ENCODE results near the gene ZSWIM6. TPM values are rescaled to one million over a fixed set of nuclear protein-coding genes. Genes with fewer than 3 reads are reported as not detected.

ZSWIM6 gene
- total RNA-seq, 2 experiments from 2014 or later, result 0.06 to 0.17 TPM

- CTCF ChIA-PET (ENCODE audit: unreplicated experiment), result no interaction called here
These were observed 46.5 kb upstream of the ZSWIM6 start for GRCh38 chr5:61285531-61285930.

GRCh38 chr5:61286446-61287132 lies 45.5 kb upstream of the ZSWIM6 start:
- H3K36me3 ChIP-seq (ENCODE audit: insufficient read depth, low read length), result no peaks in the 10 kb centered on the region
- POLR2A ChIA-PET, result no interaction called here
- no peak overlapping the region for H3K4me2 ChIP-seq (ENCODE audit: low read length)
- intact Hi-C loops (cut with micrococcal nuclease; ENCODE audit: unreplicated experiment), result no loop called here
- no TSS peak for BruUV-seq (replicated peaks)
- H3K9me2 ChIP-seq (ENCODE audit: insufficient read depth, low read length), result no peaks in the 10 kb centered on the region
- H3K27ac ChIP-seq (ENCODE audit: low read depth, low read length, poor library complexity, severe bottlenecking), result no peak overlapping the region
- no peaks in the 10 kb centered on the region for H3K4me1 ChIP-seq (ENCODE audit: insufficient read depth, low read length, poor library complexity, severe bottlenecking)
- H2AFZ ChIP-seq (ENCODE audit: low read length), result no peak overlapping the region
- no peak overlapping the region for H3K4me3 ChIP-seq (ENCODE audit: low read depth, low read length, poor library complexity, severe bottlenecking)
- H3K9me3 ChIP-seq (ENCODE audit: low read length), result no peaks in the 10 kb centered on the region
- no peak for DNase-seq (ENCODE audit: low spot score)
- CTCF ChIA-PET (ENCODE audit: unreplicated experiment), result no interaction called here
- TF ChIP-seq CTCF (conservative IDR thresholded peaks at IDR 0.05; ENCODE audit: low read length) (no peak), EZH2phosphoT487 (IDR thresholded peaks at IDR 0.05; ENCODE audit: borderline replicate concordance, low read depth, low read length) (no peak)
- H4K20me1 ChIP-seq (ENCODE audit: insufficient read depth, low read length), result no peaks in the 10 kb centered on the region
- no peaks in the 10 kb centered on the region for H3K79me2 ChIP-seq (ENCODE audit: insufficient read depth, low read depth, low read length)

More at GRCh38 chr5:61285531-61285930, 46.5 kb upstream of the ZSWIM6 start:
- no peak overlapping the region for H3K4me2 ChIP-seq (ENCODE audit: low read length)
- no peaks in the 10 kb centered on the region for H4K20me1 ChIP-seq (ENCODE audit: insufficient read depth, low read length)
- H3K36me3 ChIP-seq (ENCODE audit: insufficient read depth, low read length), result no peaks in the 10 kb centered on the region
- intact Hi-C loops (cut with micrococcal nuclease; ENCODE audit: unreplicated experiment), result no loop called here
- POLR2A ChIA-PET, result no interaction called here
- H3K4me1 ChIP-seq (ENCODE audit: insufficient read depth, low read length, poor library complexity, severe bottlenecking), result no peaks in the 10 kb centered on the region
- no peak for DNase-seq (ENCODE audit: low spot score)
- no peaks in the 10 kb centered on the region for H3K9me3 ChIP-seq (ENCODE audit: low read length)
- no peaks in the 10 kb centered on the region for H3K9me2 ChIP-seq (ENCODE audit: insufficient read depth, low read length)
- no peak overlapping the region for H2AFZ ChIP-seq (ENCODE audit: low read length)
- no peaks in the 10 kb centered on the region for H3K79me2 ChIP-seq (ENCODE audit: insufficient read depth, low read depth, low read length)
- no peak overlapping the region for H3K27ac ChIP-seq (ENCODE audit: low read depth, low read length, poor library complexity, severe bottlenecking)
- BruUV-seq (replicated peaks), result no TSS peak
- no peak overlapping the region for H3K4me3 ChIP-seq (ENCODE audit: low read depth, low read length, poor library complexity, severe bottlenecking)
- no peak for TF ChIP-seq CTCF (conservative IDR thresholded peaks at IDR 0.05; ENCODE audit: low read length)
- no peak for TF ChIP-seq EZH2phosphoT487 (IDR thresholded peaks at IDR 0.05; ENCODE audit: borderline replicate concordance, low read depth, low read length)

- no peak overlapping the region for H2AFZ ChIP-seq (ENCODE audit: low read length)
- H4K20me1 ChIP-seq (ENCODE audit: insufficient read depth, low read length), result no peaks in the 10 kb centered on the region
- no peak overlapping the region for H3K27ac ChIP-seq (ENCODE audit: low read depth, low read length, poor library complexity, severe bottlenecking)
- H3K79me2 ChIP-seq (ENCODE audit: insufficient read depth, low read depth, low read length), result no peaks in the 10 kb centered on the region
- DNase-seq (ENCODE audit: low spot score), result no peak
- H3K4me2 ChIP-seq (ENCODE audit: low read length), result no peak overlapping the region
- no peaks in the 10 kb centered on the region for H3K36me3 ChIP-seq (ENCODE audit: insufficient read depth, low read length)
- CTCF ChIA-PET (ENCODE audit: unreplicated experiment), result no interaction called here
- TF ChIP-seq EZH2phosphoT487 (IDR thresholded peaks at IDR 0.05; ENCODE audit: borderline replicate concordance, low read depth, low read length), result no peak
- no peak for TF ChIP-seq CTCF (conservative IDR thresholded peaks at IDR 0.05; ENCODE audit: low read length)
- H3K4me3 ChIP-seq (ENCODE audit: low read depth, low read length, poor library complexity, severe bottlenecking), result no peak overlapping the region
- BruUV-seq (replicated peaks), result no TSS peak
- H3K9me2 ChIP-seq (ENCODE audit: insufficient read depth, low read length), result no peaks in the 10 kb centered on the region
- no peaks in the 10 kb centered on the region for H3K9me3 ChIP-seq (ENCODE audit: low read length)
- intact Hi-C loops (cut with micrococcal nuclease; ENCODE audit: unreplicated experiment), result no loop called here
- H3K4me1 ChIP-seq (ENCODE audit: insufficient read depth, low read length, poor library complexity, severe bottlenecking), result no peaks in the 10 kb centered on the region
- POLR2A ChIA-PET, result no interaction called here
These were observed 44.6 kb upstream of the ZSWIM6 start for GRCh38 chr5:61287474-61287873.
